ENCODE data around the gene KRT1.

KRT1 gene

GRCh38 chr12:52661668-52662067 is 18.5 kb downstream of the KRT1 start:
- DNase-seq = no peak

DNA sequence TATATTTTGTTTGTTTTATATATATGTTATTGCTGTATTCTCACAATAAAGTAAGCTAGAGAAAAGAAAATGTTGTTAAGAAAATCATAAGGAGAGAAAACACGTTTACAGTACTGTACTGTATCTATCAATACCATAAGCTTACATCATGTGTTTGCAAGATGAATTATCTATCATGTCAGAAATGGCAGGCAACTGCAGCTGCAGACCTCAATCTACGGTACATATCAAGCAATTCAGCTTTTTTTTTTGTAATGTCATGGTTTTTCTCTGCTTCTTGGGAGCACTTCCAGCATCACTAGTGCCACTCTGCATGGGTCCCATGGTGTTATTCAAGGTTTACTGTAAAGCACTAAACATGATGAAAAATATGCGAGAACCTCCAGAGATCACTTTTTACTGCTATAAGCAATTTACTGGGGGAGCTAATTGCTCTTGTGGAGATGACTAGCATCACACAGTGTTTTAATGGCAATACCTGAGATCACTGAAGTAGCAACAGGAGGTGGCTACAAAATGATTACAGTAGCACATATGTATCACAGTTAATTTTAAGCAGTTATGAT is 19.2 kb downstream of the KRT1 start:
- DNase-seq = no peak

DNA sequence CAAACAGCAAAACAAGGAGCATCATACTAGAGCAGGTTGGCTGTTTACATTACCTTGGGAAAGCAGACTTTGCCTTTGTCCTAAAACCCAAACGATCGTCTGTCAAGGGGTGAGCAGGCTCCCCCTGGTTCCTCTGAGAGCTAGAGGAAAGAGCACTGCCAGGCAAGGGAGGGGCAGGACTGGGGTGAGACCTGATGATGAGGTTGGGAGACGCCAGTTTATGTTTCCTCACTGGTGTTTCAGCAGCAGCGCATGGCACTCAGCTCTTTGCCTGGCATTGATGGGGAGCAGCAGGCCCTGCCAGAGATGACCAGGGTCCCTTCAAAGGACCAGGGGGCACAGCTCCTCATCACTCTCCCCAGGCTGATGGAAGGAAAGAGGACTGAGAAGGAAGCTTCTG is 20.3 kb downstream of the KRT1 start:
- DNase-seq = no peak

DNA sequence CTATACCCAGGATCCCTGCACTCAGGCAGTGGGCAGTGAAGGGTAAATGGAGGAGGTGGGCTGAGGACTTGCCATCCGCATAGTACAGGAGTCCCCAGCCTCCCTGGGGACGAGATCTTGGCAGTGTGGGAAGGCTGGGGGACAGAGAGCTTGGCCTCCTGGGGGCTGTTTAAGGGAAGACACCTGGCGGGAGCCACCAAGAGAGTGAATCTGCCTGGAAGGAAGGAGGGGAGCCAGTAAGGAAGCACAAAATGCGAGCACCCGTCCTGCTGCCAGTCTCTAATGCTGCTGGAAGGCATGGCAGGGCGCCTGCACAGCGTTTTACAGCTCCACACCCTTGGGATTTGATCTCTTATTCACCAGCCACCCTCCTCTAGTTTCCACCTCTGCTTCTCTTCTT is 20.8 kb downstream of the KRT1 start:
- no peak for DNase-seq

DNA sequence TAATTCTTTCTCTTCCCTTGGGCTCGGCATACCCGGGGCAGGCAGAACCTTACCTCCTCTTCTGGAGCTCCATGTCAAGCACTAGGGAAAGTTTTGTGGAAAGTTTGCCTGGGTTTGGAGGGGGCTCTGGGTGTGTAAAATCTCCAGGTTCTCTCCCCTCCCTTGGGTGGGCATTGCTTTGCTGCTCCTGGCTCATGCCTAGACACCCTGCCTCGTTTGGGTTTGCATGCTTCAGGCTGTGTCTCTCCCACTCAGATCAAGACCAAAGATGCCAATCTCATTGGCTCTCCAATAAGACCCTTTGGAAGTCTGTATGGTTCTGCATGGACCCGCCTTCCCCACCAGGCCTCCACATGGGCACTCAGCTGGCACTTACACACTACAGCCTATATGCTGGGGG is 22.0 kb downstream of the KRT1 start:
- DNase-seq = no peak

DNA sequence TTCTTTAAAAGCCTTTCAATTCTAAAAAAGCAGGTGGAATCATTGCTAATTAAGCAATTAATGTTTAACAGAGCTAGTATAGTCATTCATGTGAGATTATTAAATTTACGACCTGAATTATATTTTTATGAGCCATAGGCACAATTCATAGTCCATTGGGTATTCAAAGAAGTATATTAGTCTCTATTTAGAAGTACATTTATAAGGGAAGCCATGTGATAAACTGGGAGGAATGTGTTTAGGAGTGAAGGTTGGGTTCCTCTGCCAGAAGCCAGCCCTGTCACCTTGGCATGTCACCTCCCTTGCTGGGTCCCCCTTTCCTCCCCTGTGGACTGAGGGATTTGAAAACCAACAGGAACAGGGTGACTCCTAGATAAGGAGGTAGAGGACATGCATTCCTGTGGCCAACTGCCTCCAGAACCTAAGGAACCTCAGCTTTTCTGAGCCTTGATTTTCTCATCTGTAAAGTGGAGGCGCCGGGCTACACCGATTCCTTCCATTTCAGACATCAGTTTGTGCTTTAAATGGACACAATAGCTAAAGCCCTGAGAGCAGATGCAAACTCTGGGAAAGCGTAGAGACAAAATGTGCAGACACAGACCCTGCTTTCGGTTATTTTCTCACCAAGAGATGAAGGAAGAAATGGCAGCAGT is 22.8 kb downstream of the KRT1 start:
- no peak for DNase-seq

GRCh38 chr12:52656616-52657015 is 23.6 kb downstream of the KRT1 start:
- DNase-seq = no peak

DNA sequence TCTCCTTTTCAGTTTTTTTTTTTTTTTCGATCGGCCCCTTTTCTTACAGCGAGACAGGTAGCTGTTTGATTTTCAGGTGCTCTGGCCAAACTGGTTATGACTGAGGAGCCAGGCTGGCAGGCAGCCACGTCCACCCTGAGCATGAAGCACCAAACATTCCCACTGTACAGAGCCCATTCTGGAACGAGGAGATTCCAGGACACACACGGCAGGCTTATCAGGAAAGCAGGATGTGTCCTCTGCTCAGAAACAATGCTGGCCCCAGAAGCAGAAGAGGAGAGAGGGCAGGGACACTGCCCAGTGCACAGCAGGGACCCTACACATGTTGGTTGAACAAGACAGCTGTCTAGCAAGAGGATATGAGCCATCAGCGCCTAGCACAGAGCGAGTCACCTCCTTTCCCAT is 24.5 kb downstream of the KRT1 start:
- no peak for DNase-seq

DNA sequence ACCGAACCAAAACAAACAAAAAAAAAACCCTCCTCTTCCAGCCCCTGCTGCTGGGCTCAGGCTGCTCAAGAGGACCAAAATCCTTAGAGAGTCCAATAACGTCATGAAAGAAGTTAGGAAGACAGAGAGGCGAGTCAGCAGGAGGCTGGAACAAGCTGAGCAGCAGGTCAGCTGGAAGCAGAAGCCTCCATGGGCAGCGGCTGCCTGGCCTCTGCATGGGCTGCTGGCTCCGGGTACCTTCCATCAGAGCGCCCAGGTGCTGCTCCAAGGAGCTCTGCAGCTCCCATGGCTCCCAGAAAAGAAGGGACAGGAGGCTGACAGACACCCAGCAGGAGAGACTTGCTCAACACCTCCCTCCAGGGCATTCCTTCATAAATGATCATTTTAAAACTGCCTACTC is 25.0 kb downstream of the KRT1 start:
- DNase-seq = no peak

DNA sequence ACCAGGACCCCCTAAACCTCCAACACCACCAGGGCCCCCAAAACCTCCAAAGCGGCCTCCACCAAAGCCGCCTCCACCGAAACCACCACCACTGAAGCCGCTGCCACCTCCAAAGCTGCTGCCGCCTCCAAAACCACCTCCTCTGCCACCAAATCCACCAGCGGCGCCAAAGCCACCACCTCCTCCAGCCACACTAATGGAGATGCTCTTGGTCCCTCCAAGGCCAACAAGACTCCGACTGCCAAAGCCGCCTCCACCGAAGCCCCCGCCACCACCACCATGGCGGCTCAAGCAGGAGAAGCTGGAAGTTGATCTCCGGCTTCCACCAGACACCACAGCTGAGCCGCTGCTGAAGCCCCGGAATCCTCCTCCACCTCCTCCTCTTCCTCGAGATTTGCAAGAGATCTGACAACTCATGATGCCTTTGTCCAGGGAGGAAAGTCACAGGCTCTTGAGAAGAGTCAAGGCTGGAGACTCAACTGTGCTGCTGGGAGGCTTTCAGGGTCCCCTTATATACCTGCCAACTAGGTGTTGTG is 28.4 kb downstream of the KRT1 start, which contains the start of gene KRT2:
KRT2 (minus strand) TSS at position 486 of the 536 bp plus-strand sequence; CDS start at position 417, 69 bp downstream.
- no peak for DNase-seq

- no peak for DNase-seq
These were observed 29.6 kb downstream of the KRT1 start for GRCh38 chr12:52650520-52651081.

GRCh38 chr12:52649066-52649465 is 31.1 kb downstream of the KRT1 start:
- DNase-seq = no peak

DNA sequence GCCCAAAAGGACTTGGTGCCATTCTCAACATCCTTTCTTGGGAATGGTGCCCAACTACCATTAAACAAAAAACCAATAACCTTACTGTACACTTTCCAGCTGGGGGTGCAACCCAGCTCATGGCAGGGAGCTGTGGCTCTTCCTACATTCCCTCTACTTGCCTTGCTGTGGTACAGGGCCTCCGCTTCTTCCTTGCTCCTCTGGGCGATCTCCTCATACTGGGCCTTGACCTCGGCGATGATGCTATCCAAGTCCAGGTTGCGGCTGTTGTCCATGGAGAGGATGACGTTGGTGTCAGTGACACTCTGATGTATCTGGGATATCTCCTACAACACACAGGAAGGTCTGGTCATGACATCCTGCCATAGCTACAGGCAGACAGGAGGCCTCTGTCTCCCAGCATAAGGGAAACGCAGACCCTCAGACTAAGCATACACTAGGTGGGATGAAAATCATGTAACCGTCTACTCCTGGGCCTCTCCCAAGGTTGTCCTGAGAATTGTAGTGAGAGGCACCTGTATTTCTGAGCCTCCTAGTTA is 32.1 kb downstream of the KRT1 start:
- DNase-seq = no peak

- no peak for DNase-seq
These were observed 32.6 kb downstream of the KRT1 start for GRCh38 chr12:52647601-52648000.

GRCh38 chr12:52646613-52647012 is 33.6 kb downstream of the KRT1 start:
- no peak for DNase-seq

GRCh38 chr12:52645982-52646381 is 34.2 kb downstream of the KRT1 start:
- DNase-seq = no peak

DNA sequence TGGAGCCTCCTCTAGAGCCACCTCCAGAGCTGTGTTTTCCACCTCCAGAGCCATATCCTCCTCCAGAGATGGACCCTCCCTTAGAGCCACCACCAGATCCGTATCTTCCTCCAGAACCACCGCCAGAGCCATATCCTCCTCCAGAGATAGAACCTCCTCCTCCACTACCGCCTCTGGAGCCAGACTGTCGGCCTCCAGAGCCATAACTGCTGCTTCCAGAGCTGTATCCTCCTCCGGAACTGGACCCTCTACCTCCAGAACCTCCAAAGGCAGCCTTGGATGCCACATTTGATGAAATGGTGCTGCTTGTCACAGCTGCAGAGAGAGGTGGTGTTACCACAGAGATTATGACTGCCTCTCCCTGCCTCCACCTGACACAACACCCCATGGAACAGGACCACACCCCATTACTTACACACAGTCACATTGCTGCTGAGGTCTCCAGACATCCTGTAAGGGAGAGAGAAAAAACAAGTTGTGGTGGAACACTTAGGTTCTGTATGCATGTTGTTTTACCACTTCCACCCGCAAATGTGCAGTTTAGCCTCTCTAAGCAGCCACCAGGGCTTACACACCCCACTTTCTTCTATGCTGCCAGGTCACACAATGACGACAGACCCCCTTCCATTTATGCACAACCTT is 35.0 kb downstream of the KRT1 start:
- DNase-seq = no peak

- no peak for DNase-seq
These were observed 36.2 kb downstream of the KRT1 start for GRCh38 chr12:52644078-52644415.

DNA sequence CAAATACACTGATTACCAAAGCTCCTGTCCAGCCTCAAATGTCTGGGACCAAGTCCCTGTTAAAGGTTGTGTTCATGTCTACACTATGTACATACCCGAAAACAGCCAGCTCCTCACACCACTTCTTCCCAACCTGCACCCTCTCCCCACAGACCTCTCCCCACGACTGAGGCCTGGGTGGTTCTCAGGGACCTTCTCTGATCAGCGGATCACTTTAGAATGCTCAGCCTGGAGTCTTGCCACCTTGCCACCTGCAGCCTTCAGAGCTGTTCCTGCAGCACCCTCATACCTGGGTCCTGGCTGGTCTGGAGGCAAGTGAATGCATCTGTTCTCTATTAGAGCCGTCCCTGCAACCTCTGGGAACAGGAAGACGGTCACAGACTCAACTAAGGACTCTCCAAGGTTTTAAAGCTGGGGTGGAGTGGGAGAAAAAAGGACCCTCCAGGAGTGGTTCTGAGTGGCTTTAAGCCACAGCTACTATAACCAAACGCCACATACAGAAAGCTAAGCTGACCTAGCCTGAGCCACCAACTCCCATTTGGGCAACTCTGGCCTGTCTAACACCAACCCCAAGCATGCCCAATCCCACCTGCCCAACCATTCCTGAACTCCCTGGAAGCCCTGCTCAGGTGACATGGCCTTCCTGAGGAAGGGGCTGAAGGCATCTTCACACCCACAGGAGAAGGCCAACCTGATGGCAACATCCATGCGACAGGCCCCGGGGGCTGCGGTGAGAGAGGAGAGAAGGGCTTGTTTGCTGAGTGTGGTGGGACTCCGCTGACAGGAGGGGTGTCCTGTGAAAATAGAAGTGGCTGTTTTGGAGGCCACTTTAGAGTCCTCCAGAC is 36.8 kb downstream of the KRT1 start:
- DNase-seq = no peak

DNA sequence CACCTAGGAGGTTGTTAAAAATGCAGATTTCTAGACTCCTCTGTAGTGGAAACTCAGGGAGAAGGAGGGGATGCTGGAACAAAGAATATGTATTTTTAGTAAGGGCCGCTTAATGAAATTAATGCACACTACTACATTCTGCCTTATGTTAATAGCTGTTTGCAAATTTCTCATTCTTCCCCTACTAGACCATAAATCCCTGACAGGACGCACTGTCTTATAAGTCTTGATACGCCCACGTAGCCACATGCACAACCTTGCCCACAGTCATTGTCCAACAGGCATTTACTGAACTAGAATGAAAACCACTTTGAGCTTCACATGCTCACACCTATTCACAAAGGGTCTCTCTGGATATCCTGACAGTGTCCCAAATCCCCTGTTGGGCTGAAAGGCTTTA is 38.7 kb downstream of the KRT1 start:
- no peak for DNase-seq

DNA sequence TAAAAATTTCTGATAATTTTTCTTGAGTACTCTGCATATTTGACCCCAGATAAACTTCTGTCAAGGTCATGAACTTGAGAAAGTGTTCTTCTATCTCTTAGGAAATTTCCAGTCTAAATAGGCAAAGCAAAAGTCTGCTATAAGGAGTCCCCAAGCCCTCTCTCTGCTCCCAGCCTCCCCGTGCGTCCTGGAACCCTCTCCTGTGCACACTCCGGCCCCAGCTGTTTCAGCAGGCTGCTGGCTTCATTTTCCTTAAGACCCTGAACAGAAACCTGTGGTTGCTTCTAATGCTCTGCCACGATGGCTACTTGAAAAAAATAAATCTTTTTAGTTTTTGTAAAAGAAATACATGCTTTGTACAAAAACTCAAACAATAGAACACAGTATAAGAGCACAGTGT is 42.9 kb downstream of the KRT1 start:
- no peak for DNase-seq
